GM21360 (cell line): Measurements from ENCODE around the gene GPX1.
"Not testable (repeated sequence)": the region's sequence is repeated elsewhere in the genome, so short reads cannot be mapped to it uniquely, and the experiment has no call there.

Experiments
- ATAC-seq: cut with Tn5 transposase; IDR thresholded peaks from one replicate; pipeline ENCODE4 v1.9.1; 2021; ENCODE audit warnings: mild to moderate bottlenecking, moderate library complexity; ENCODE audit not compliant: unreplicated experiment

GPX1 gene

DNA sequence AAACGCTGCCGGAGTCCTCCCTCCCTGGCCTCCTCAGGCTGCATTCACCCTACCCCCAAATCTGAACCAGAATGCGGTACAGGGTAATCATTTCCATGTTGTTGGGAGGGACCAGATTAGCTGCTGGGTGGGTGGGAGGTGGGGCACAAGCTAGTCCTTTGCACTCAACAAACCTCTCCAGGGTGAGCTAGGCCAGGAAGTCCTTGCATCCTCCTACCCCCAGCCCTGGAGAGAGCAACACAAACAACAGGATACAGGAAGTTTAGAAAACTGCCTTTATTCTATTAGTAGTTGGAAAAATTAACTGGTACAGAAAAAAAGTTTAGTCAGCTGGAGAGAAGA, 702 bp upstream of the GPX1 start:
- ATAC-seq: peak; percentile 8

DNA sequence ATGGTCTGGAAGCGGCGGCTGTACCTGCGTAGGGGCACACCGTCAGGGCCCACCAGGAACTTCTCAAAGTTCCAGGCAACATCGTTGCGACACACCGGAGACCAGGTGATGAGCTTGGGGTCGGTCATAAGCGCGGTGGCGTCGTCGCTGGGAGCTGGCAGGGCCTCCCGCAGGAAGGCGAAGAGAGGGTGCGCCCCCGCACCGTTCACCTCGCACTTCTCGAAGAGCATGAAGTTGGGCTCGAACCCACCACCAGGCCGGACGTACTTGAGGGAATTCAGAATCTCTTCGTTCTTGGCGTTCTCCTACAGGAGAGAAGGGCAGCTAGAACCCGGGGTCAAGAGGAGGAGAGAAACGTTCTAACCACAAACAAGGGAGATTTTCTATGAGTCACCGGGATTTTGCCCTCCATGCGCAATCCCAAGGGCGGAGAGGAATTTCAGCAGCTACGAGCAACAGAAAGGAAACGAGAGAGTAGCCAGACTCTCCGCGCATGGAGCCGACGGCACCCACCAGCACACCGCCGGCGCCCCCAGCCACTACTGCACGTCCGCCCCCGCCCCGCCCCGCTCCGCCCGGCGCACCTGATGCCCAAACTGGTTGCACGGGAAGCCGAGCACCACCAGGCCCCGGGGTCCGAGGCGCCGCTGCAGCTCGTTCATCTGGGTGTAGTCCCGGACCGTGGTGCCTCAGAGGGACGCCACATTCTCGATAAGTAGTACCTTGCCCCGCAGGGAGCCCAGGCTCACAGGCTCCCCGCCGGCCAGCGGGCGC, 523 bp downstream of the GPX1 start:
- peak; percentile 22 for ATAC-seq

DNA sequence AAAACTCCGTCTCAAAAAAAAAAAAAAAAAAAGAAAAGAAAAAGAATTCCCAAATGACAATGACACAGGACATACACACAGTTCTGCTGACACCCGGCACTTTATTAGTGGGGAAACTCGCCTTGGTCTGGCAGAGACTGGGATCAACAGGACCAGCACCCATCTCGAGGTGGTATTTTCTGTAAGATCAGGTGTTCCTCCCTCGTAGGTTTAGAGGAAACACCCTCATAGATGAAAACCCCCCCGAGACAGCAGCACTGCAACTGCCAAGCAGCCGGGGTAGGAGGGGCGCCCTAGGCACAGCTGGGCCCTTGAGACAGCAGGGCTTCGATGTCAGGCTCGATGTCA, 1.1 kb downstream of the GPX1 start:
- not testable (repeated sequence) for ATAC-seq

DNA sequence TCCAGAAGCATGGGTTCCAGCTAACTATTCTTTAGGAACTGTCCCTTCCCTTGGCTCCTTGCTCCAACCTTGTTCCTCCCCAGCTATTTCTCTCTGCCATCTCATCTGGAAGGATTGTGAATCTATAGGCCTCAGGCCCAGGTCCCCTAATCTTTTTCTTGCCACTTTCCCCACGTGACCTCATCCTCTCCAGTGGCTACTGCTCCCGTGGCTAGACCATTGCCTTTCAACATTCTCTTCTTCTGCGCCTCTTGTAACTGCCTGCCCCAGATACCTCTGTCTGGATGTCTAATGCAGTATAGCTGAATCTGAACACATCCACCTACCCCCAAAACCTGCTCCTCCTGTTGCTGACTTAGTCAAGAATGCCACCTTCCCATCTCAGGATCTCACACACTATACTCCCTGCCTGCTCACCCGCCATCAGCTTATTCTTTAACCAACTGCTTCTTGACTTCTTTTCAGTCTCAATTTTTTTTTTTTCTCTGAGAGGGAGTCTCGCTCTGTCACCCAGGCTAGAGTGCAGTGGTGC, 5.2 kb downstream of the GPX1 start:
- no peak for ATAC-seq

DNA sequence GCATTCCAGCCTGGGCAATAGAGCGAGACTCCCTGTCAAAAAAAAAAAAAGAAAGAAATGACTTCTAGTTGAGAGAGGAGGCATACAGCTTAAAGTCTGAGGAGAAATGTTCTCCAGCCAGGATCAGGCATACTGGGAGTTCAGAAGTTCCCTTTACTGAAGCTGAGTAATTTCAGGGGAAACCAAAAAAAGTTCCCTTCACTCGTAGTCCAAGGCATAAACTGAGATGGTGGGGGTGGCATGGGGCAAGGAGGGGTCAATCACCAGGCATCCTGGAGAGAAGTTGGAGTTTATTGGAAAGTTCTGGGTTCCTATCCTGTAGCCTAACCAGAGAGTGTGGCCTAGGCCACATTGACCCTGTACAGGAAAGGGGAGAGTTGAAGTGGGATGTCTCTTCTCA, 5.9 kb downstream of the GPX1 start:
- ATAC-seq: no peak

DNA sequence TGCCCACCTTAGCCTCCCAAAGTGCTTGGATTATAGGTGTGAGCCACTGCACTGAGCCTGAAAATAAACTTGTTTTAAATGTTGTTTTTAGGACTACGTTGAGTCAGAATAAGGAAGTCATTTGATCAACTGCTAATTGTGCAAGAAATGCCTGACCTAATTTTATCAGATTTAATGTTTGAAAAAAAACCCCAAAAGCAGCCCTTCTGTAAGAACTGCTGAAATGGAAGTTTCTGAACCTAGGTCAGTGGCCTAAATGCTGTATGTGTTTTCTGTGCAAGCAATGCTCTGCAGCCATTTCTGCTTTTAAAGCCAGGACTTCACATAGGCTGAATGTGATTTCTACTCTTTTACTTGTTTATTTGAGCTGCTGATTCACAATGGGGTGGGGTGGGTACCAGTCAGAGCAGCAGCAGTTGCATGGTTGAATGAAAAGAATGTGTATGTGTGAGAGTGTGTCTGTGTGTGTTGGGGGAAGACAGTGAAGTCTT, 6.6 kb downstream of the GPX1 start:
- ATAC-seq: no peak

DNA sequence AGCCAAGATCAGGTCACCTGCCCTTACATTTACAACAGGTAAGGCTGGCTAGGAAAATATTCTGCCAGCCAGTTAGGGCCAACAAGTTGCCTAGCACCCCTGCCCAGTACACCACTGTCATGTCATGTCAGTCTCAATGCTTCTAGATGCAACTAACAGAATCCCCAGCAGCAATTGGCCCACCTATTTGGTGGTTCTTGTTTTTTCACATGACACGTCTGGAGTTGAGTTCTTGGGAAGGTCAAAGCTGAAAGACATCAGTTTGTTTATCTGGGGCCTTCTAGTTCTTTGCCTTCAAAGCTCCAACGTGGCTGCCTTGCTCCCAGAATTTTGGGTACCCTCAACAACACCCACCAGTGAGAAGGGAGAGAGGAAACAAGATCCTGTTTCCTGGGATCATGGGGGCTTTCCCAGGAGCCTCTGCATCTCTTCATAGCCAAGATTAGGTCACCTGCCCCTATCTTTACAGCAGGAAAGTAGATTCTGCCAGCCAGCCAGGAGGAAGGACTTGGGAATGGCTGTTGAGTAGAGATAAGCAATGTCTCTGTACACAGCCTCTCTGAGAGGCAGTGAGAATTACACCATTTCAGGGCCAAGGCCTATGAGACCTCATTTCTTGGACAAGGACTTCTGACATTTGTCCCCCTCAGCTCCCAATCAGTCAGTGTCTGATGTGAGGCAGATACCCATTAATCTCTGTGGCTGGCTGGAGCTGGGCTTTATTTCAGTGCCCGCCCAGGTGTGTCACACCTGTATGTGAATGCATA, 8.6 kb downstream of the GPX1 start:
- no peak for ATAC-seq

DNA sequence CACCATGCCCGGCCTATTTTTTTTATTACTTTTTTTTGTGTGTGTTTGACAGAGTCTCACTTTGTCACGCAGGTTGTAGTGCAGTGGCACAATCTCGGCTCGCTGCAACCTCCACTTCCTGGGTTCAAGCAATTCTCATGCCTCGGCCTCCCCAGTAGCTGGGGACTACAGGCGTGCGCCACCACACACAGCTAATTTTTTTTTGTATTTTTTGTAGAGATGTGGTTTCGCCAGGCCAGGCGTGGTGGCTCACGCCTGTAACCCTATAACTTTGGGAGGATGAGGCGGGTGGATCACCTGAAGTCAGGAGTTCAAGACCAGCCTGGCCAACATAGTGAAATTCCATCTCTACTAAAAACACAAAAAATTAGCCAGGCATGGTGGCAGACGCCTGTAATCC, 9.8 kb downstream of the GPX1 start:
- not testable (repeated sequence) for ATAC-seq

DNA sequence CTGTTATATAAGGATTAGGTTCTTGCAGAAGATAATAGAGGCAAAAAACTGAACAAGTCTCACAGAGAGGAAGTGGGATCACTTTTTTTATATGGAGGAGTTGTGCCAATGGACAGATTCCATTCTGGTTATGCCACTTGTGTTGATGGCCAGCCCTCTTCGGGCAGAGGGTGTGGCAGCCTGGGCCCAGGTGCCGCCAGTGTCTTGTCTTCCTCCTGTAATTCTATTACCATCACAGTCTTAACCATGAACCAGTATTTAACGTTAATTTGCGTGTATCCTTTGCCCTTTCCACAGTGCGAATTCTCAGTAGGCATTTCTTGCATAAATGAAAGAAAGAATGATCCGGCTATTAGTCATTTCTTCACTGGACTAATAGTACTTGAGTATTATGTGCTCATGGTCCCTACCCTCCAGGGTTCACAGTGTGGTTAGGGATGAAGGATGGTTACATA, 11.3 kb downstream of the GPX1 start:
- no peak for ATAC-seq

DNA sequence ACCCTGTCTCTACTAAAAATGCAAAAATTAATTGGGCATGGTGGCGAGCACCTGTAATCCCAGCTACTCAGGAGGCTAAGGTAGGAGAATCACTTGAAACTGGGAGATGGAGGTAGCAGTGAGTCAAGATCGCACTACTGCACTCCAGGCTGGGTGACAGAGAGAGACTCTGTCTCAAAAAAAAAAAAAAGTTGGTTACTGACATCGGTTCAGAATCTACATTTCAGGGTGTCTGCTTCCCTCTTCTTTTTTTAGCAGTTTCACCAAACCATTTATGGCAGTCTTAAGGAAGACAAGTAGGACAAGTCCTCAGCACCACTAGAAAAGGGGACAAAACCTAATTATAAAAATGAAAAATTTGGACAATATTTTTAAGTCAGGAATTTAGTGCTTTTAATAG, 15.0 kb downstream of the GPX1 start:
- no peak for ATAC-seq

DNA sequence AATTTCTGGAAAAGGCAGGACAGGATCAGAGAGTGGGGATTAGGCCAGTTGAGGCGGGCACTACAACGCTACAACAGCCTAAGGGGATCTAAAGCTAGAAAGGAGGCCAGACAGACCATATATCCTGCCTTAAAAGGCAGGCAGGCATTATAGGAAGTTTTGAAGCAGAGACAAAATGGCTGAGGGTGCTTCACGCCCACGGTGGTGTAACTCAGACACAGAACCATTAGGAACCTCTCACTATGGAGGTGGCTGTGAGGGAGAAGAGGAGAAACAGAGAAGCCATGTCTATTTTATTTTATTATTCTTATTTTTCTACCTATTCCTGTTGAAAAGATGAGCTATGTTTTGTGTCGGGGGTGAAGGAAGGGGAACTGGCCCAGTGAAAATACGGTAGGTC, 16.2 kb downstream of the GPX1 start:
- no peak for ATAC-seq

DNA sequence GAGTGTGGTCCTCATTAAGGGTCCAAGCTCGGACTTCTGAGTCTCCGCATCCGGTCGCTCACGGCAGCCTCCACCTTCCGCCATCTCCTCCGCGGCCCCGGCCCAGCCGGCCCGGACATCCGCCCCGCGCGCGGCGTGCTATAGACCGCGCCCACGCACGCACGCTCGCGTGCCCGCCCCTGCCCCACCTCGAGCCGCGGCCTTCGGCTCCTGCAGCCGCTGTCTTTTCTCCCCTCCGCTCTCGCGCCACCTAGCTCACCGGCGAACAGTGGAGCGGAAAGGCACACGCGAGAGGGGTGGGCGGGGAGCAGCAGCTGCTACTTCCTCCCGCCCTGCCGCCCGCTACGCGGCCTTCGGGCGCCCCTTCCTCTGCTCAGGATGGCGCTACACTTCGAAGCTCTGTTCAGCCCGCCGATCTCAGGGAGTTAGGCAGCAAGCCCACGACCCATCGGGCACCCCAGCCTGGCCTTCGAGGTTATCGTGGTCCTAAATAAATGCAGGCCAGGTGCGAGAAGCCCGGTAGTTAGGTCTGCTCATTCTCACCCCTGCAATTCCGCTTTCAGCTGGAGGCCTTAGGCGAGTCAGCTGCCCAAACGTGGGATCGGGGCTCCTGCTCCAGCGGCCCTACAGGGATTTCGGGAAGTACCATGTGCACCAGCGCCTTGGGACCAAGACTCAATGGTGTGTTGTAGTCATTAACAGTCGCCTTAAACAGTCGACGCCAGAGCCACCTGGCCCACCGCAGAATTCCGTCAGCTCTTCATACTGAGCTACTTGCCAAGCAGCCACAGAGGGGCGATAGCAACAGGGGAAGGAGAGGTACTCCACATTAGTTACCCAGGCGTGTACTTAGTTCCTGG, 18.0 kb downstream of the GPX1 start, which contains the start of gene USP4:
USP4 (minus strand) TSS at position 113 of the 860 bp plus-strand sequence; CDS start at position 84, 29 bp downstream.
- ATAC-seq: peak; percentile 75

DNA sequence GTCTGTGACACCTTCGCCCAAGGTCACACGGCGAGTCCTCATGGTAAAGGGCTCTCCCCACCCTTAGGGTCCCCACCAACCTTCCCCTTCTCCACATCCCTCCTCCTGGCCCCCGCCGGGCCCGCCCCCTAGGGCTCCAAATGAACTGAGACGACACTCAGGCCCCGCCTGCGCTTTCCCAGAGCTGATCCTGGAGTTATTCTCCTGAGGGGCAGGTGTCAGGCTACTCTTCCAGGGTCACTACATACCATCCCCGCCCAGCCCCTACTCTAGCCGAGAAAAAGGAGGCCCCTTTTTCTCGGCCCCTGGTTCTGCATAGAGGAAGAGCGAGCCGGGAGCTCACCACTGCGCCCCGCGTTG, 18.6 kb downstream of the GPX1 start:
- ATAC-seq: peak; percentile 14

DNA sequence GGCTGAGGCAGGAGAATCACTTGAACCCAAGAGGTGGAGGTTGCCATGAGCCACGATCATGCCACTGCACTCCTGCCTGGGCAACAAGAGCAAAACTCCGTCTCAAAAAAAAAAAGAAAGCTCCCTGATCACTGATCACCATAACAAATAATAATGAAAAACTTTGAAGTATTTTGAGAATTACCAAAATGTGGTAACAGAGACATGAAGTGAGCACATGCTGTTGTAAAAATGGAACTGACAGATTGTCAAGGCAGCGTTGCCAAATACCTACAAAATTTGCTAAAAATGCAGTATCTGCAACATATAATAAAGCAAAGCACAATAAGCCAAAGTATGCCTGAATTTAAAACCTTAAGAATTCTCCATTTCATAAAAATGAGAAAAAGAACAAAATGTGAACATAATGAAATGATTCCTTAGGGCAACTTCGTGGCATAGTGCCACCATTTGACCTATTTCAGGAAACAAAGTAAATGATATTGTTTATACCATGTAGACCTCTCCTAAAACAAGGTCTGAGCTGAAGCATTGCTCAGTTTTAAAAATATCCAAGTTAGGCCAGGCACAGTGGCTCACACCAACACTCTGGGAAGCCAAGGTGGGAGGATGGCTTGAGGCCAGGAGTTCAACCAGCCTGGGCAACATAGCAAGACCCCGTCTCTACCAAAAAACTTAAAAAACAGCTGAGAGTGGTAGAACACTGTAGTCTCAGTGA, 24.1 kb downstream of the GPX1 start:
- ATAC-seq: no peak

DNA sequence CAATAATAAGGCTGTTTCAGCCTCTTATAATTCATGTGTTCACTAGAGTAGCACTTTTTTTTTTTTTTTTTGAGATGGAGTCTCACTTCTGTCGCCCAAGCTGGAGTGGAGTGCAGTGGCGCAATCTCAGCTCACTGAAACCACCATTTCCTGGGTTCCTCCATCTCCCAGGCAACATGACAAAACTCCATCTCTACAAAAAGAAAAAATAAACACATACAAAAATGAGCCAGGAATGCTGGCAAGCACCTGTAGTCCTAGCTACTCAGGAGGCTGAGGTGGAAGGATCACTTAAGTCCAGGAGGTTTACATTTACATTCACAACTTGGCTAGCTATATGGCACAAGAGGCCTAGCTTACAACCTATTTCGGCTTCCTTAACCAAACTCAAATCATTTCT, 25.1 kb downstream of the GPX1 start:
- no peak for ATAC-seq

DNA sequence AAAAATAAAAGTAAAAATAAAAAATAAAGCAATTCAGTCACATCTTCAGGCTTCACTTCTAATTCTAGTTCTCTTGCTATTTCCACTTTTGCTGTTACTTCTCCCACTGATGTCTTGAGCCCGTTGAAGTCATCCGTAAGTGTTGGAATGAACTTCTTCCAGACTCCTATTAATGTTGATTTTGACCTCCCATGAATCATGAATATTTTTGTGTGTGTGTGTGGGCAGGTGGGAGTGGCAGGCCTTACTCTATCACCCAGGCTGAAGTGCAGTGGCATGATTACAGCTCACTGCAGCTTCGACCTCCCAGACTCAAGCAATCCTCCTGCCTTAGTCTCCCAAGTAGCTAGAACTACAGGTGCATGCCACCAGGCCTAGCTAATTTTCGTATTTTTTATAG, 29.0 kb downstream of the GPX1 start:
- ATAC-seq: no peak

DNA sequence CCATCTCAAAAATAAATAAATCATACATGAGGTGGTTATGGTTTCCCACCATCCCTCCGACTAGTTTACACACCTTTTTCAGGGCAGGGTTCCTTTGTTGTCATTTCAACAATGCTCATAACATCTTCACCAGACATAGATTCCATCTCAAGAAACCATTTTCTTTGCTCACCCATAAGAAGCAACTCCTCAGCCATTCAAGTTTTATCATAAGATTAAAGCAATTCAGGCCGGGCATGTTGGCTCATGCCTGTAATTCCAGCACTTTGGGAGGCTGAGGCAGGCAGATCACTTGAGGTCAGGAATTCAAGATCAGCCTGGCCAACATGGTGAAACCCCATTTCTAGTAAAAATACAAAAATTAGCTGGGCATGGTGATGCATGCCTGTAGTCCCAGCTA, 29.8 kb downstream of the GPX1 start:
- not testable (repeated sequence) for ATAC-seq

DNA sequence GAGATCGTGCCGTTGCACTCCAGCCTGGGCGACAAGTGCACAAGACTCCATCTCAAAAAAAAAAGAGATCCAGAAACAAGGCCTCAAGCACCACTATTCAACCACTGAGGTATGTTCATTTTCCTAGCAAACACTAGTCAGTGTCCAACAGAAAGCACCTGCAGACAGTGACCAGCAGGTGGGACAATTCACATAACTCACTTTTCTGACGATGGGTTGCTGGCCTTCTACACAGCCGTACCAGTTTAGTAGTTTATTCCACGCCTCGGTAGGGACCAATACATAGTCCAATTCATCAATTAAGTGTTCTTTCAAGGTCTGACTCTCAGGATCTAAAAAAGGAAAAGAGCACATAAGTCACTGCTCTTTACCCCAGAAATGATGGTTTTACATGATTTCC, 30.7 kb downstream of the GPX1 start:
- no peak for ATAC-seq

DNA sequence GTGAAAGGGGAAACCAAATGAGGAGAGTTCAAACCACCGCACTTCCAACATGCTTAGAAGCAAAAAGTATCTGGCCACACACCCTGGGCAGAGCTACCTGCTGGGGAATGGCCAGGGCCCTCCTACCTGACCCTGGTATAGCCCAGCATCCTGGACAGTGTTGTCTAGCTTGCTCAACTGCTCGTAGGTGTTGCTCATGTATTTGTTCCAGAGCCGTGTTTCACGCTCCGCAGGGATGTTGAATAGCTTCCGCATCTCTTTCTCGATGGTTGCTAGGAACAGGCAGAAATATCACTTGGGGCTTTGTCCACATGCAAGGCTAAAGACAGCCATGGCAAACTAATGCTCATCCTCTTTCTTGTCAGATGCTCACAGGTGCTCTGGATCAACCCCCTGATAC, 33.4 kb downstream of the GPX1 start:
- ATAC-seq: no peak

DNA sequence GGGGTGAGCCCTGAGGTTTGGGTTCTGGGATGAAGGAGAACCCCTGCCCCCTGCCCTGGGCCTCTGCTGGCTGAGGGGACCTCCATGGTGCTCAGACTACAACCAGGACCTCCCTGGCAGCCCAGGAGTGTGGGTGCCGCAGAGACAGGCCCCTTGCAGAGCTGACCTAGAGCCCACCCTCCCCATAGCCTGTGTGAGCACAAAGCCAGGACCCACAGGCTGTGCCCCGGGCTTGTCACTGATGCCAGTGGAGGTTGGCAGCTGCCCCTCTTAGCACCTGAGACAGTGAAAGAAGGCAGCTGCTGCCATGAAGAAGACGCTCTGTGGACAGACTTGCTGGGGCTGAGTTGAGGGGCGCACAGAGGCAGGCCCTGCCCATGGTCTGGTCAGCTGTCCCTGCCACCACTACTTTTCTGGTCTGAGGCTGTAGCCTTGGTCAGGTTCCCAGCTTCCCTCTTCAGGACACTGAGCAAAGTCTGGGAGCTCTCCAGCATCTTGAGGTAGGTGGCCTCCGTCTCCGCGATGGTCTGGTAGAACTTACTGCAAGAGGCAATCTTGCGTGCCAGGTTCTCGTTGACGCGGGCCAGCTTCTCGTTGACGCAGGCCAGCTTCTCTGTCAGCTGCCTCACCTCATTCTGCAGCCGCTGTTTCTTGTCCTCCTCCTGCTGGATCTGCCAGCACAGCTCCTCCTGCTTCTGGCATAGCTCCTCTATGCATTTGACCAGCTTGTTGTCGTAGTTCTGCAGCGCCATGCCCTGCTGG, 41.3 kb downstream of the GPX1 start:
- no peak for ATAC-seq
